HAP-1 (cell line): Measurements from ENCODE around the gene ME3.

Source experiments
- DNase-seq, 2 experiments: peaks; one replicate each; pipeline ENCODE4 v3.0.0-alpha.2; 2016 to 2020; ENCODE audit warnings: low spot score in 2 of 2
- H3K27me3 ChIP-seq: fragments of 250-450 bp; sonication (Bioruptor Pico); 2 replicates; pipeline ENCODE4 v1.5.1; 2020; ENCODE audit warnings: low read depth, mild to moderate bottlenecking, moderate library complexity
- H3K36me3 ChIP-seq: fragments of 250-450 bp; sonication (Bioruptor Pico); replicated peaks from 2 replicates; pipeline ENCODE4 v1.5.1; 2020; ENCODE audit warnings: mild to moderate bottlenecking
- H3K4me1 ChIP-seq: fragments of 250-450 bp; sonication (Bioruptor Pico); 2 replicates; pipeline ENCODE4 v1.5.1; 2020; ENCODE audit warnings: mild to moderate bottlenecking
- H3K4me3 ChIP-seq: fragments of 250-450 bp; sonication (Bioruptor Pico); 2 replicates; pipeline ENCODE4 v1.5.1; 2020; ENCODE audit warnings: mild to moderate bottlenecking, moderate library complexity
- H3K9me3 ChIP-seq: fragments of 250-450 bp; sonication (Bioruptor Pico); 2 replicates; pipeline ENCODE4 v1.5.1; 2020; ENCODE audit warnings: mild to moderate bottlenecking, moderate library complexity
- in situ Hi-C: fragments of 300-500 bp; cut with MboI; formaldehyde crosslinking; loops from 3 replicates; pipeline ENCODE4 v1.14.3; 2020; ENCODE audit warnings: low sequenced_read_pairs, inconsistent platforms, mixed read lengths

Gene ME3

DNA sequence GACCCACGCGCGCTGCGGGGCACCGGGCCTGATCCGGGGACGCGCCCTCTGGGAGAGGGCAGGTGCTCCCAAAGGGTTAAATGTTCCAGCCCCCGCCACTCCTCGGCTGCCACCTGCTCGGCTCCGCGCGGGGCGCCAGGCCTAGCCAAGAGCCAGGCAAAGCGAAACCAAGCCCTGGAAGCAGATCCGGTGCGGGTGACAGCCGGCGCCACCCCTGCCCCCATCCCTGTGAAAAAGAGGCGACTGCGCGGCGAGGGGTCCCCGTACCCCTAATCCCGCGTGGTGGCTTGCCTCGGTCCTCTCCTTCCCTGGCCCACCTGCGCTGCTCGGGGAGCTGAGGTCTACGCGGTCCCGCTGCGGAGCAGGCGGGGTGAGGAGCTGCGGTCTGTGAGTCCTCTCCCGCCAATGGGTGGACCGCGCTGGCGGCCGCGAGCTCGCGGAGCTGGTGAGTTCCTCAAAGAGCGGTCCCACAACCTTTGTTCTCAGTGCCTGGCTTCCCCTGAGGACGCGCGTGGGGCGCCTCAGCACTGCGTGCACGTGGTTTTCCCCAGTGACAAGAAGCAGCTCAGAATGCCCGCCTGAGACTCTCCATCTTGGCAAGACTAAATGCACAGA lies at the start of gene ME3:
ME3 (minus strand) TSS at position 610 of the 615 bp plus-strand sequence.
- in situ Hi-C loops = no loop called here
- H3K27me3 ChIP-seq = peaks cover 15% of the 10 kb centered on the region
- DNase-seq = no peak

GRCh38 chr11:86722006-86722405 lies 49.6 kb upstream of the ME3 start:
- no peak for DNase-seq
- Histone ChIP-seq H3K36me3 (no peaks in the 10 kb centered on the region), H3K4me1 (no peaks in the 10 kb centered on the region), H3K9me3 (no peaks in the 10 kb centered on the region), H3K27me3 (no peaks in the 10 kb centered on the region), H3K4me3 (no peak overlapping the region)
- in situ Hi-C loops = no loop called here

More for the DNA sequence above, at the start of gene ME3:
- no peak within 1 kb of the TSS for H3K4me3 ChIP-seq
- H3K9me3 ChIP-seq = no peaks in the 10 kb centered on the region
- no peaks in the 10 kb centered on the region for H3K36me3 ChIP-seq
- no peaks in the 10 kb centered on the region for H3K4me1 ChIP-seq

GRCh38 chr11:86720546-86720945 lies 48.1 kb upstream of the ME3 start:
- no peaks in the 10 kb centered on the region for H3K4me1 ChIP-seq
- H3K4me3 ChIP-seq = no peak overlapping the region
- H3K36me3 ChIP-seq = no peaks in the 10 kb centered on the region
- no peaks in the 10 kb centered on the region for H3K27me3 ChIP-seq
- in situ Hi-C loops = no loop called here
- DNase-seq = no peak
- H3K9me3 ChIP-seq = no peaks in the 10 kb centered on the region

- no peaks in the 10 kb centered on the region for H3K9me3 ChIP-seq
- H3K4me1 ChIP-seq = no peaks in the 10 kb centered on the region
- DNase-seq = no peak
- in situ Hi-C loops = no loop called here
- H3K4me3 ChIP-seq = no peak overlapping the region
- no peaks in the 10 kb centered on the region for H3K36me3 ChIP-seq
- no peaks in the 10 kb centered on the region for H3K27me3 ChIP-seq
Observed at GRCh38 chr11:86719781-86720463, 47.5 kb upstream of the ME3 start.

GRCh38 chr11:86718999-86719398 lies 46.6 kb upstream of the ME3 start:
- in situ Hi-C loops = no loop called here
- H3K4me3 ChIP-seq = no peak overlapping the region
- no peaks in the 10 kb centered on the region for H3K4me1 ChIP-seq
- no peaks in the 10 kb centered on the region for H3K36me3 ChIP-seq
- H3K9me3 ChIP-seq = no peaks in the 10 kb centered on the region
- H3K27me3 ChIP-seq = no peaks in the 10 kb centered on the region
- DNase-seq = no peak

DNA sequence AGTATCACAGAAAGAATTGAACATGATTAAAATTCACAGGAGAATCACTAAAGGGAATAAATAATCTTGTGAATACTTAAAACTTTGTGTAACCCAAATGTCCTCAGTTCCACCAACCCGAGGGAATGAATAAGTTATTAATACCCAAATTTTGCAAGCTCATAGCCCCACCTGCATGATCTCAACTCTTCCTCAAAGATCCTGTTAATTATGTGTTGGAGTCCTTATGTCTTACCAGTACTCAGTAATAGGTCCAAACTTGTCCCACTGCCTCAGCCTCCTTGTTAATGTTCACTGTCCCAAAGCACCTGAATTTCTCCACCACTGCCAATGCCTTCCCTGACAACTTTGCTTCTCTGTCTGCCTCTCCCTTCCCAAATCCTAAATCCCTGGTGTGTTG lies 46.1 kb upstream of the ME3 start:
- DNase-seq = no peak

GRCh38 chr11:86717817-86718501 lies 45.5 kb upstream of the ME3 start:
- H3K9me3 ChIP-seq = no peaks in the 10 kb centered on the region
- no peaks in the 10 kb centered on the region for H3K4me1 ChIP-seq
- DNase-seq = no peak
- H3K36me3 ChIP-seq = no peaks in the 10 kb centered on the region
- H3K27me3 ChIP-seq = no peaks in the 10 kb centered on the region
- no peak overlapping the region for H3K4me3 ChIP-seq
- in situ Hi-C loops = no loop called here

More for the DNA sequence above, 46.1 kb upstream of the ME3 start:
- no peaks in the 10 kb centered on the region for H3K4me1 ChIP-seq
- in situ Hi-C loops = no loop called here
- no peaks in the 10 kb centered on the region for H3K36me3 ChIP-seq
- no peaks in the 10 kb centered on the region for H3K27me3 ChIP-seq
- H3K4me3 ChIP-seq = no peak overlapping the region
- H3K9me3 ChIP-seq = no peaks in the 10 kb centered on the region

DNA sequence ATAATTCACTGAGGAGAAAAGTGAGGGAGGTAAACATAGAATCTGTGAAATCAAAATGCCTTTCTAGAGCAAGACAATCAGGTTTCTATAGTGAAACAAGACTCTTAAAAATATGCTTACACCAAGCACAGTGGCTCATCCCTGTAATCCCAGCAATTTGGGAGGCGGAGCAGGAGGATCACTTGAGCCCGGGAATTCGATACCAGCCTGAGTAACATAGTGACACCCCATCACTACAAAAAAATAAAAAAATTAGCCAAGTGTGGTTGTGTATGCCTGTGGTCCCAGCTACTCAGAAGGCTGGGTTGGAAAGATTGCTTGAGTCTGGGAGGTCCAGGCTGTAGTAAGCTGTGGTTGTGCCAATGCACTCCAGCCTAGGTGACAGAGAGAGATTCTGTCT lies 43.2 kb upstream of the ME3 start:
- no peak for DNase-seq
- in situ Hi-C loops = no loop called here
- Histone ChIP-seq H3K9me3 (no peaks in the 10 kb centered on the region), H3K36me3 (no peaks in the 10 kb centered on the region), H3K4me1 (no peaks in the 10 kb centered on the region), H3K27me3 (no peaks in the 10 kb centered on the region), H3K4me3 (no peak overlapping the region)

DNA sequence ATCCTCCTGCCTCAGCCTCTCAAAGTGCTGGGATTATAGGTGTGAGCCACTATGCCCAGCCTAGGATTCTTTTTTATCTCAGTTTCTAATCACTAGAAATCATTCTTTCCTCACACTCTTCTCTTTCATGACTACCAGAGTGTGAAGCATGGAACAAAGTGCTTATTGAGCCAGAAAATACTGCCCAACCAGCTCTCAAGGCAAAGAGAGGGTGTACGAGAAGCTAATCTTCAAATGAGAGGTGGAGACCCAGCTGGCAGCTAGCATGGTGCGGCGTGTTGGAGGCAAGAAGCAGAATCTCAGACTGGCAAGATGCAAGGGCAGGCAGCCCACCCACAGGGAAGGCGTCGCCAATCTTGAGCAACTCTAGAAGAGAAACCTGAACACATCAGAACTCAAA lies 41.1 kb upstream of the ME3 start:
- Histone ChIP-seq H3K9me3 (no peaks in the 10 kb centered on the region), H3K4me3 (no peak overlapping the region), H3K4me1 (no peaks in the 10 kb centered on the region), H3K27me3 (no peaks in the 10 kb centered on the region; the same call in 1 of the 2 replicates), H3K36me3 (no peaks in the 10 kb centered on the region)
- in situ Hi-C loops = no loop called here
- DNase-seq = no peak

- Histone ChIP-seq H3K27me3 (no peaks in the 10 kb centered on the region; the same call in 1 of the 2 replicates), H3K36me3 (no peaks in the 10 kb centered on the region), H3K4me1 (no peaks in the 10 kb centered on the region), H3K4me3 (no peak overlapping the region), H3K9me3 (no peaks in the 10 kb centered on the region)
- no peak for DNase-seq
- in situ Hi-C loops = no loop called here
Observed at GRCh38 chr11:86710936-86711335, 38.5 kb upstream of the ME3 start.

- Histone ChIP-seq H3K36me3 (no peaks in the 10 kb centered on the region), H3K27me3 (peaks cover 3% of the 10 kb centered on the region; the same call in 1 of the 2 replicates), H3K4me3 (no peak overlapping the region), H3K4me1 (no peaks in the 10 kb centered on the region), H3K9me3 (no peaks in the 10 kb centered on the region)
- no peak for DNase-seq
- in situ Hi-C loops = no loop called here
Observed at GRCh38 chr11:86708669-86709068, 36.3 kb upstream of the ME3 start.

GRCh38 chr11:86706338-86707131 lies 34.1 kb upstream of the ME3 start:
- in situ Hi-C loops = no loop called here
- no peak for DNase-seq
- H3K9me3 ChIP-seq = no peaks in the 10 kb centered on the region
- no peaks in the 10 kb centered on the region for H3K36me3 ChIP-seq
- no peaks in the 10 kb centered on the region for H3K4me1 ChIP-seq
- peaks cover 3% of the 10 kb centered on the region; the same call in 1 of the 2 replicates for H3K27me3 ChIP-seq
- H3K4me3 ChIP-seq = no peak overlapping the region

DNA sequence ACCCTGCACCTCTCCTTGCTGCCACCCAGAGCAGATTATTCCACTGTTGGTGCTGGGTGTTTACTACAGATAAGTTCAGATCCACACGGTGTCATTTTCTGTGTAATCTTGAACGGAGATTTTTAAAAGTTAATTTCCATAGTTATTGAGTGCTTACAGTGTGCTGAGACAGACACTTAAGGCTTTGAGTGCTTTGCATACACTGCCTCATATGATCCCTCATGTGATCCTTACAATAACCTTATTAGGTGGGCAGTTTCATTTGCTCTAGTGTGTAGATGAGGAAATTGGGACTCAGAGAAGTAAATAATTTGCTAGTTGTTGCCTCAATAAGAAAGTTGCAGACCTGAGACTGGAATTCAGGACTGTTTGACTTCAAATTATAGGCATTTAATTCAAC lies 32.3 kb upstream of the ME3 start:
- in situ Hi-C loops = no loop called here
- no peak overlapping the region for H3K4me3 ChIP-seq
- H3K9me3 ChIP-seq = no peaks in the 10 kb centered on the region

More for the DNA sequence above, 32.3 kb upstream of the ME3 start:
- Histone ChIP-seq H3K27me3 (peaks cover 3% of the 10 kb centered on the region; the same call in 1 of the 2 replicates), H3K4me1 (no peaks in the 10 kb centered on the region), H3K36me3 (no peaks in the 10 kb centered on the region)
- DNase-seq = no peak
